Activated CD4-positive, alpha-beta memory T cell treated with anti-CD3 and anti-CD28 coated beads, Interleukin-2, amount 10 ng/mL, durations not matched to agents 7 days and 5 days (primary cell): ENCODE measurements around the gene NTRK2. TPM values are rescaled to one million over a fixed set of nuclear protein-coding genes. Genes with fewer than 3 reads are reported as not detected.

Source experiments
- CTCF ChIA-PET: fragments of 350-600 bp; sonication (Branson Sonifier 250); formaldehyde crosslinking; loops from one replicate; lab custom pipeline; 2021; ENCODE audit warnings: antibody characterized with exemption, inconsistent platforms; lab: Charles Lee
- POLR2A ChIA-PET: fragments of 350-600 bp; sonication (Branson Sonifier 250); formaldehyde crosslinking; loops from one replicate; lab custom pipeline; 2021; ENCODE audit warnings: antibody characterized with exemption; lab: Charles Lee
- DNase-seq: peaks from one replicate; pipeline ENCODE4 v3.0.0-alpha.2; 2020
- H3K27ac Mint-ChIP-seq: one replicate; pipeline ENCODE4 v1.8.0; 2021; ENCODE audit warnings: mild to moderate bottlenecking, mixed read lengths
- H3K27me3 Mint-ChIP-seq: one replicate; pipeline ENCODE4 v1.8.0; 2021; ENCODE audit warnings: mixed read lengths
- H3K36me3 Mint-ChIP-seq: one replicate; pipeline ENCODE4 v1.8.0; 2021; ENCODE audit warnings: low read depth, mixed read lengths
- H3K4me1 Mint-ChIP-seq: one replicate; pipeline ENCODE4 v1.8.0; 2021; ENCODE audit warnings: mixed read lengths
- H3K4me3 Mint-ChIP-seq: one replicate; pipeline ENCODE4 v1.8.0; 2021; ENCODE audit warnings: mild to moderate bottlenecking, mixed read lengths
- H3K9me3 Mint-ChIP-seq: one replicate; pipeline ENCODE4 v1.8.0; 2021; ENCODE audit warnings: mixed read lengths
- total RNA-seq, 2 experiments: library from RNA; stranded (reverse); gene quantifications; one replicate each; pipeline ENCODE4 v1.2.3, GENCODE V29; 2021

The NTRK2 gene
- total RNA-seq, 2 experiments from 2014 or later, result 2.2 to 2.3 TPM

- Mint-ChIP-seq H3K4me1 (peaks cover 75% of the 10 kb centered on the region), H3K4me3 (no peak overlapping the region)
- POLR2A ChIA-PET, result interaction anchor here (1.3 to 1.7 kb wide), 2 partner anchors 10 to 42 kb away, joined by 3 to 5 read pairs; no protein-coding TSS in a partner anchor
Measured at GRCh38 chr9:84751921-84752320, 82.4 kb downstream of the NTRK2 start.

DNA sequence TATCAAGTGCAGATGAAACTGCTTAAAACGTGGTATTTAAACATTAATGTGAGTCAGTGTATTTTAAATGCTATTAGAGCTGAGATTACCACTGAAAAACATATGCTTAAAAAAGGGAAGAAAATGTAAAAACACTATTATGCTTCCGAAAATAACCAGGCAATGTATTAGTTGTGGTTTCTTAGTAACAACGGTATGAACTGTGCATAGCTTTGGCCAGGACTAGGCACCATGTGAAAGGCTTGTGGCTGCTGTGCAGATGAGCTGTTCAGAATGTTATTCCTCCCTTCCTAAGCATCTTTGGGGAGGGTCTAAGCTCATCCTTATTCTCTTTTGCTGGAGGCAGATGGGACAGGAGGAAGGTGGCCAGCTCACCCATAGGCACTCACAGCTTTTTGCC, 84.9 kb downstream of the NTRK2 start:
- H3K4me1 Mint-ChIP-seq, result peaks cover 84% of the 10 kb centered on the region
- peaks cover 9% of the 10 kb centered on the region for H3K36me3 Mint-ChIP-seq
- peak overlapping the region; percentile 45 for H3K27ac Mint-ChIP-seq
- CTCF ChIA-PET, result interaction anchor here (1.3 kb wide), 1 partner anchor 358 kb away, joined by 3 read pairs; no protein-coding TSS in a partner anchor
- POLR2A ChIA-PET, result interaction anchor here (1.4 kb wide), 1 partner anchor 44 kb away, joined by 4 read pairs; no protein-coding TSS in a partner anchor
- H3K27me3 Mint-ChIP-seq, result no peaks in the 10 kb centered on the region
- DNase-seq, result no peak
- no peak overlapping the region for H3K4me3 Mint-ChIP-seq
- H3K9me3 Mint-ChIP-seq, result no peaks in the 10 kb centered on the region

More at GRCh38 chr9:84751921-84752320, 82.4 kb downstream of the NTRK2 start:
- Mint-ChIP-seq H3K9me3 (no peaks in the 10 kb centered on the region), H3K27ac (peak overlapping the region; percentile 80), H3K36me3 (peaks cover 15% of the 10 kb centered on the region), H3K27me3 (no peaks in the 10 kb centered on the region)
- CTCF ChIA-PET, result interaction anchor here (1.8 kb wide), 1 partner anchor 42 kb away, joined by 7 read pairs; no protein-coding TSS in a partner anchor
- peak; percentile 44 for DNase-seq

DNA sequence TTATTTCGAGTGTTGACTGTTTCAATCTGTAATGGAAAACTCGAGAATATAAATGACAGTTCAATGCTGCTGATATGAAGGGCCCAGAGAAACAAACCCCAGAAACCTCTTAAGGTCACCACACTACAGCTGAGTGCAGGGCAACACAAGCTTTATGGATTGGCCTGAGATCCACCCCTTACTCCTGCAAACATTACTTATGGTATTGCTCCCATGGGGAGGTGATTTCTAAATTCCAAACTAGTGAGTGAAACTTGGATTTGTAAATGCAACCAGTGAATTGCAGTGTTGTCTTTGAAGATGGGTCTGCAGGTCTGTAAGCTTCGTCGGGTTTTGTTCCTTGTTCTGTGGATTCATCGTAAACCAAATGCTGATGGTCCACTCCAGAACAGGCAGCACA, 85.4 kb downstream of the NTRK2 start:
- peaks cover 9% of the 10 kb centered on the region for H3K36me3 Mint-ChIP-seq
- no peak for DNase-seq
- CTCF ChIA-PET, result interaction anchor here (1.3 kb wide), 1 partner anchor 358 kb away, joined by 3 read pairs; no protein-coding TSS in a partner anchor
- no peaks in the 10 kb centered on the region for H3K27me3 Mint-ChIP-seq
- no peak overlapping the region for H3K4me3 Mint-ChIP-seq
- H3K9me3 Mint-ChIP-seq, result no peaks in the 10 kb centered on the region
- H3K27ac Mint-ChIP-seq, result peak overlapping the region; percentile 45
- H3K4me1 Mint-ChIP-seq, result peaks cover 84% of the 10 kb centered on the region
- POLR2A ChIA-PET, result interaction anchor here (1.4 kb wide), 1 partner anchor 45 kb away, joined by 4 read pairs; no protein-coding TSS in a partner anchor

DNA sequence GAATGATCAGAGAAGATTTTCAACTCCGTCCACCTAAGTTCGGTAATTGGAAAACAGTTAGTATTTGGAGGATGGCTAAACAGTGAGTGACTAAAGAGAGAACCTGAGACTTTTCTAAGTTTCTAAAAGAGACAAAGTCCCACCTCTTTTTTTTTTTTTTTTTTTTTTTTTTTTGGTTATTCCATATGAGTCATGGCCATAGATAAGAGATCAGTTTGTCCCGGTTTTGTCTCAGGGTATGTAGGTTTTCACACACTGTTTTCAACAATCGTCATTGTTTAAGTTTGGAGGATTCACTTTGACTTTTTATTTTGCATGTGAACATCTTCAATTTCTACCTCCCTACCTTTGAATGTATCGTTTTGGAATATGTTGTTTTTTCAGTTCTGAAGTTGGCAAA, 85.9 kb downstream of the NTRK2 start:
- no peak overlapping the region for H3K4me3 Mint-ChIP-seq
- peaks cover 9% of the 10 kb centered on the region for H3K36me3 Mint-ChIP-seq
- ChIA-PET CTCF (interaction anchor here (1.2 to 1.3 kb wide), 2 partner anchors 58 to 359 kb away, joined by 3 read pairs; no protein-coding TSS in a partner anchor), POLR2A (no interaction called here)
- H3K27ac Mint-ChIP-seq, result peak overlapping the region; percentile 45
- no peaks in the 10 kb centered on the region for H3K27me3 Mint-ChIP-seq
- no peak for DNase-seq
- peaks cover 83% of the 10 kb centered on the region for H3K4me1 Mint-ChIP-seq
- no peaks in the 10 kb centered on the region for H3K9me3 Mint-ChIP-seq

DNA sequence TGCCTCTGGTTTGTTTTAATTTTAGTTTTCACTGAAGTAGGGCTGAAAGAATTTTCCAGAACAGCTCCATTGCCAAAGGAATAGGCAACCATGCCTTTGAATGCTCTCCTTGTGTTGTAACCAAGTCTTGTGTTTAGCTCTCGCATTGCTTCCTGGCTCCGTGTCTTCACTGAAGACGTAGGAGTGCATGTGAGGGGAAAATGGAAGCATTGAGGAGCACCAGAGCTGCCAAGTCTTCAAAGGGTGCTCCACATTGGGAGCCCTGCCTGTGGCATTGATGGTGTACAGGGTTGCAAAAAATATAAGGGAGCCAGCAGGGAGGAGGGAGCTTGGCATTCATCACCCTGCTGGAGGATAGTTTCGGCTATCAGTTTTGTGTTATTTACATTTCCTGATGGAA, 86.6 kb downstream of the NTRK2 start:
- no peak overlapping the region for H3K27ac Mint-ChIP-seq

GRCh38 chr9:84756731-84757130, 87.2 kb downstream of the NTRK2 start:
- no peak for DNase-seq
- H3K4me3 Mint-ChIP-seq, result no peak overlapping the region
- H3K36me3 Mint-ChIP-seq, result peaks cover 12% of the 10 kb centered on the region
- H3K9me3 Mint-ChIP-seq, result peaks cover 5% of the 10 kb centered on the region
- ChIA-PET CTCF (interaction anchor here (1.1 to 1.2 kb wide), 2 partner anchors 59 kb away, joined by 3 to 5 read pairs; no protein-coding TSS in a partner anchor), POLR2A (no interaction called here)
- H3K27me3 Mint-ChIP-seq, result no peaks in the 10 kb centered on the region
- no peak overlapping the region for H3K27ac Mint-ChIP-seq
- peaks cover 83% of the 10 kb centered on the region for H3K4me1 Mint-ChIP-seq

More for the DNA sequence above, 86.6 kb downstream of the NTRK2 start:
- CTCF ChIA-PET, result interaction anchor here (1.2 kb wide), 1 partner anchor 59 kb away, joined by 3 read pairs; no protein-coding TSS in a partner anchor
- no peak overlapping the region for H3K4me3 Mint-ChIP-seq
- DNase-seq, result no peak
- POLR2A ChIA-PET, result no interaction called here
- peaks cover 83% of the 10 kb centered on the region for H3K4me1 Mint-ChIP-seq
- peaks cover 8% of the 10 kb centered on the region for H3K36me3 Mint-ChIP-seq
- H3K27me3 Mint-ChIP-seq, result no peaks in the 10 kb centered on the region
- H3K9me3 Mint-ChIP-seq, result peaks cover under 1% of the 10 kb centered on the region

- Mint-ChIP-seq H3K27ac (peak overlapping the region; percentile 76), H3K4me3 (peak overlapping the region; percentile 18), H3K9me3 (peaks cover 17% of the 10 kb centered on the region), H3K4me1 (peaks cover 76% of the 10 kb centered on the region), H3K27me3 (no peaks in the 10 kb centered on the region), H3K36me3 (peaks cover 28% of the 10 kb centered on the region)
- POLR2A ChIA-PET, result interaction anchor here (1.4 to 1.5 kb wide), 2 partner anchors 10 to 49 kb away, joined by 3 to 5 read pairs; no protein-coding TSS in a partner anchor
- CTCF ChIA-PET, result interaction anchor here (1.7 kb wide), 1 partner anchor 10 kb away, joined by 4 read pairs; no protein-coding TSS in a partner anchor
- no peak for DNase-seq
Measured at GRCh38 chr9:84758817-84759216, 89.3 kb downstream of the NTRK2 start.

DNA sequence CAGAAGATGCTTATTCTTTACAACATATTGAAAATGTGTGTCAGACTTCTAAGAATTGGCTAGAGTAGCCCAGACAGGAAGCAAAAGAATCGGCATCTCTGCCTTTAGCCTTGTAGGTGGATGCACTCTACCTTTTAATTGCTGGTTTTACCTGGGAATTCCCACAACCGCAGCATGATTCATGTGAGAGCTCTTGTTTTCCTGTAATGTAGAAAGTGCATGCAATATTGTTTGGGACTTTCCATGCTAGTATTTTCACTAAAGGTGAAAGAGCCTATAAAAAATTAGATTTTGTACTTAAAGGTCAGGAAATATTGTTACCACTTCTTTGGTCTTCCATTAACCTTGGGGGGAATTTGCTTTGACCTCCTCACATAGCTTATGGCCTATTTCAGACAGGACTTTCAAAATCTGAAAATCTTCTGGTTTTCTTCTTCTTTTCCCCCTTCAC, 89.8 kb downstream of the NTRK2 start:
- peak; percentile 52 for DNase-seq
- Mint-ChIP-seq H3K9me3 (peaks cover 17% of the 10 kb centered on the region), H3K36me3 (peaks cover 26% of the 10 kb centered on the region), H3K27ac (peak overlapping the region; percentile 76), H3K27me3 (no peaks in the 10 kb centered on the region), H3K4me1 (peaks cover 73% of the 10 kb centered on the region), H3K4me3 (peak overlapping the region; percentile 18)
- POLR2A ChIA-PET, result interaction anchor here (0.7 to 1.5 kb wide), 4 partner anchors 10 to 63 kb away, joined by 3 to 5 read pairs (median 3); no protein-coding TSS in a partner anchor
- CTCF ChIA-PET, result interaction anchor here (0.7 to 1.7 kb wide), 2 partner anchors 10 to 18 kb away, joined by 3 to 4 read pairs; no protein-coding TSS in a partner anchor

DNA sequence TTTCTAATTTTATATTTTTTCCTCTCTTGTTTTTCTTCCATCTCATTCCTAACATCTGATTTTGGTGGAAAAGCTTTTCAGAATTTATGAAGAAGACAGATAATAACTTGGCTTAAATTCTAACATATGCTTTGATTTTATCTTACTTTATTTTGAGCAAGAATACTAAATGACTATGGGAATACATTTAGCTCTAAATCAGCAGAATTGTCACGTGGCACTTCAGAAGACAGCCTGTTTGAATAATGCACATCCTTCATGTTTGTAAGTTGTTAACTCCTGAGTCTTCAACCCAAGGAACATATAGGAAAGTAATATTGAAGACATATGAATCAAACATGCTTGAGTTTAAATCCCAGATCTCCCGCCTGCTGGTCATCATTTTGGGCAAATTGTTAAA, 90.3 kb downstream of the NTRK2 start:
- ChIA-PET POLR2A (interaction anchor here (0.7 to 1.5 kb wide), 4 partner anchors 10 to 64 kb away, joined by 3 to 5 read pairs (median 3); no protein-coding TSS in a partner anchor), CTCF (interaction anchor here (0.7 to 1.7 kb wide), 2 partner anchors 11 to 18 kb away, joined by 3 to 4 read pairs; no protein-coding TSS in a partner anchor)
- H3K27ac Mint-ChIP-seq, result peak overlapping the region; percentile 76
- peaks cover 68% of the 10 kb centered on the region for H3K4me1 Mint-ChIP-seq
- DNase-seq, result no peak
- H3K36me3 Mint-ChIP-seq, result peaks cover 27% of the 10 kb centered on the region
- H3K4me3 Mint-ChIP-seq, result peak overlapping the region; percentile 11
- no peaks in the 10 kb centered on the region for H3K27me3 Mint-ChIP-seq
- peaks cover 17% of the 10 kb centered on the region for H3K9me3 Mint-ChIP-seq

GRCh38 chr9:84761137-84761808, 91.7 kb downstream of the NTRK2 start:
- CTCF ChIA-PET, result no interaction called here
- POLR2A ChIA-PET, result interaction anchor here (0.8 kb wide), 1 partner anchor 9 kb away, joined by 3 read pairs; no protein-coding TSS in a partner anchor
- peak overlapping the region; percentile 83 for H3K27ac Mint-ChIP-seq
- peaks cover 29% of the 10 kb centered on the region for H3K36me3 Mint-ChIP-seq
- H3K4me1 Mint-ChIP-seq, result peaks cover 54% of the 10 kb centered on the region
- H3K9me3 Mint-ChIP-seq, result peaks cover 17% of the 10 kb centered on the region
- DNase-seq, result peak; percentile 44
- H3K4me3 Mint-ChIP-seq, result peak overlapping the region; percentile 26
- H3K27me3 Mint-ChIP-seq, result no peaks in the 10 kb centered on the region

GRCh38 chr9:84772511-84772910, 103.0 kb downstream of the NTRK2 start:
- CTCF ChIA-PET, result no interaction called here

GRCh38 chr9:84773022-84773421, 103.5 kb downstream of the NTRK2 start:
- ChIA-PET POLR2A (no interaction called here), CTCF (no interaction called here)
- Mint-ChIP-seq H3K4me1 (peaks cover 16% of the 10 kb centered on the region), H3K27ac (no peak overlapping the region), H3K36me3 (no peaks in the 10 kb centered on the region), H3K4me3 (no peak overlapping the region), H3K27me3 (peaks cover 3% of the 10 kb centered on the region), H3K9me3 (peaks cover 2% of the 10 kb centered on the region)
- no peak for DNase-seq

More at GRCh38 chr9:84772511-84772910, 103.0 kb downstream of the NTRK2 start:
- Mint-ChIP-seq H3K27ac (no peak overlapping the region), H3K4me3 (no peak overlapping the region), H3K4me1 (peaks cover 16% of the 10 kb centered on the region), H3K9me3 (peaks cover 2% of the 10 kb centered on the region), H3K36me3 (no peaks in the 10 kb centered on the region), H3K27me3 (peaks cover 3% of the 10 kb centered on the region)
- POLR2A ChIA-PET, result no interaction called here
- no peak for DNase-seq
